ENCODE measurements around the gene DCHS2.

Gene DCHS2

DNA sequence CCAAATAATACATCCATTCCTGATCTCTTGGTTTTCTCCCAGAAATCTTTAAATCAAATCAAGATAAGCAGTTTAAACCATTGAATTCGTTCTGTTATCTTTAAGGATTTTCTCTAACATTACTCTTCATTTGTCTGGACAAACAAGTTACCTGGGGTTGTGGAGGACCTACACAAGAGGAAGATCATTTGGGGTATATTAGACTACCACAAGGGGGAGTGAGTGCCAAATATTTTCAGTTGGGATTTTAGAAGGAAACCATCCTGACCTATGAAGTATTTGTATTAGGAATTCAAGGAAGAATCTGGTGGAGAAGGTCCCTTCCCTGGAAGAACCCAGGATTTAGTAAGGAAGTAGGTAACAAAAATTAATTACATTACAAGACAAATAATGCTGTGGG lies 12.0 kb upstream of the DCHS2 start:
- Histone ChIP-seq H3K9me3 (ENCODE audit: control insufficient read depth, insufficient read depth, low read length) (no peaks in the 10 kb centered on the region), H3K36me3 (ENCODE audit: insufficient read depth, low read length) (no peaks in the 10 kb centered on the region), H3K9ac (ENCODE audit: low read depth, low read length) (no peak overlapping the region)

GRCh38 chr4:154502111-154502510 lies 10.5 kb upstream of the DCHS2 start:
- Histone ChIP-seq H3K9ac (ENCODE audit: low read depth, low read length) (no peak overlapping the region), H3K4me1 (ENCODE audit: insufficient read depth, low read length) (no peaks in the 10 kb centered on the region), H3K36me3 (ENCODE audit: insufficient read depth, low read length) (no peaks in the 10 kb centered on the region), H3K9me3 (ENCODE audit: control insufficient read depth, insufficient read depth, low read length) (no peaks in the 10 kb centered on the region)

More for the DNA sequence above, 12.0 kb upstream of the DCHS2 start:
- no peaks in the 10 kb centered on the region for H3K4me1 ChIP-seq (ENCODE audit: insufficient read depth, low read length)

DNA sequence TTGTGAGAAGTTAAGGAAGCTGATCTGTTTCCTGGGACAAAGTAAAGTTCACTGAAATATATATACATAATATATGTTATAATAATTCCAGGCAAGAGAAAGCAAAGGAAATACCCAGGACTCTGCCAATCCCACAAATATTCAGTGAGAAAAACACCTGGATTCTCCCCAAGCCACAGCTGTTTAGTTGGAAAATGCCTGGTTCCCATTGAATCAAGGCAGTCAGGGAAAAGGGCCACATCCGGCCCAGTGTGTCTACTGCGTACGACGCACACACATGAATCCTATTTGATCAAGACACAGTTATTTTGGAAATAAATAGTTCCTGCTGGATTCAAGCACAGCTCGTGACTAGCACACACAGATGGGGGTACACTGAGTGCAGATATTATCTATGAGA lies 6.3 kb upstream of the DCHS2 start:
- Histone ChIP-seq H3K9ac (ENCODE audit: low read depth, low read length) (no peak overlapping the region), H3K9me3 (ENCODE audit: control insufficient read depth, insufficient read depth, low read length) (no peaks in the 10 kb centered on the region), H3K4me1 (ENCODE audit: insufficient read depth, low read length) (no peaks in the 10 kb centered on the region), H3K36me3 (ENCODE audit: insufficient read depth, low read length) (no peaks in the 10 kb centered on the region)

- H3K9me3 ChIP-seq (ENCODE audit: control insufficient read depth, insufficient read depth, low read length), result no peaks in the 10 kb centered on the region
- no peak overlapping the region for H3K9ac ChIP-seq (ENCODE audit: low read depth, low read length)
- H3K4me1 ChIP-seq (ENCODE audit: insufficient read depth, low read length), result no peaks in the 10 kb centered on the region
- no peaks in the 10 kb centered on the region for H3K36me3 ChIP-seq (ENCODE audit: insufficient read depth, low read length)
Observed at GRCh38 chr4:154495867-154496266, 4.3 kb upstream of the DCHS2 start.

DNA sequence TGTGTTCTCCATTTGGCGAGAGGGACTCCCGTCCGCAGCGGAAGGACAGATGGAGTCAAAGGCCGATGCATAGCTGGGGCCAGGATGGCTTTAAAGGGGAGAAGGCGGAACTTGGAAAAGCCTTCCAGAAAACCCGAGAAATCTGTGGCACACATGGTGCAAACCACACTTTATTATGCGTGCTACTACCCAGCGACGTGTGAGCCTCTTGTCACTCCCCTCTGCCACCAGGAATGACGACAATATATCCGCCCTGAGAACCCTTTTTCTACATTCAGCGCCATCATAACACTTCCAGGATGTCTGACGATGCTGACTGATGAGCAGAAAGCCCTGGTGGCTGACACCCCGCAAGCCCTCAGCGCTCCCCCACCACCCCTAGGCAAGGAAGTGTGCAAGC lies 689 bp upstream of the DCHS2 start:
- no peaks in the 10 kb centered on the region for H3K4me1 ChIP-seq (ENCODE audit: insufficient read depth, low read length)
- H3K9ac ChIP-seq (ENCODE audit: low read depth, low read length), result peak overlapping the region; percentile 61; the same call in 1 of the 2 replicates
- H3K9me3 ChIP-seq (ENCODE audit: control insufficient read depth, insufficient read depth, low read length), result no peaks in the 10 kb centered on the region
- no peaks in the 10 kb centered on the region for H3K36me3 ChIP-seq (ENCODE audit: insufficient read depth, low read length)

DNA sequence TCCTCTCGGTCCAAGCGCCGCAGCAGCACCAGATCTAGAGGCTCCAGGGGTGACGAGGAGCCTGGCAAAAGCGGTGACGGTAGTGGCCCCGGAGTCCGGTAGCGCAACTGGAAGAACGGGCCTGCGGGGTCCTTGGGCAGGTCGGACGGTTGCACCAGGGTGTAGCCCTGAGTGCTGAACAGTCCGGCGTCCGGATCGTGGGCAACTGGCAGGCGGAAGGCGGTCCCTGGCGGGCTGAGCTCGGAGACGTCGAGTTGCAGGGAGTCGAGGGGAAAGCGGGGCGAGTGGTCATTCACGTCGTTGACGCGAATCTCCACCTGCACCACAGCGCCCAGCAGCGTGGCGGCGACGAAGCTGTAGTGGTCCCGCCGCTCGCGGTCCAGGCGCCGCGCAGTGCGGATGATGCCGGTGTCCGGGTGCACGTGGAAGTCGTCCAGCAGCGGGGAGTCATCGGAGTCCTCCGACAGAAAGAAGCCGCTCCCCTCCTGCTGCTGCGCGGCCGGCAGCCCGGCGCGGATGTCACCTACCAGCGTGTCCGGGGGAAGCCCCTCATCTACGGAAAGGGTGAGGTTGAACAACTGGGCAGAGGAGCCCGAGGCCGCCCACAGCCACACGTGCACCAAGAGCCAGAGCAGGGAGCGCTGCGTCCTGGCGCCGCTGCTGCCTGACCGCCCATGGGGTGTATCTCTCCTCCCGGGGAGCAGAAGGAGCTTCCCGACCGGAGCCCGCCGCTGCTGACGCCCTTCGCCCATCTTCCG lies 837 bp downstream of the DCHS2 start:
- no peaks in the 10 kb centered on the region for H3K36me3 ChIP-seq (ENCODE audit: insufficient read depth, low read length)
- H3K9ac ChIP-seq (ENCODE audit: low read depth, low read length), result peak overlapping the region; percentile 61
- no peaks in the 10 kb centered on the region for H3K9me3 ChIP-seq (ENCODE audit: control insufficient read depth, insufficient read depth, low read length)
- no peaks in the 10 kb centered on the region for H3K4me1 ChIP-seq (ENCODE audit: insufficient read depth, low read length)

GRCh38 chr4:154490234-154490582 lies 1.4 kb downstream of the DCHS2 start:
- H3K36me3 ChIP-seq (ENCODE audit: insufficient read depth, low read length), result no peaks in the 10 kb centered on the region
- peak overlapping the region; percentile 61; the same call in 1 of the 2 replicates for H3K9ac ChIP-seq (ENCODE audit: low read depth, low read length)
- no peaks in the 10 kb centered on the region for H3K4me1 ChIP-seq (ENCODE audit: insufficient read depth, low read length)

GRCh38 chr4:154489558-154490233 lies 1.9 kb downstream of the DCHS2 start:
- H3K9ac ChIP-seq (ENCODE audit: low read depth, low read length), result peak overlapping the region; percentile 61; the same call in 1 of the 2 replicates
- no peaks in the 10 kb centered on the region for H3K4me1 ChIP-seq (ENCODE audit: insufficient read depth, low read length)
- no peaks in the 10 kb centered on the region for H3K36me3 ChIP-seq (ENCODE audit: insufficient read depth, low read length)
- H3K9me3 ChIP-seq (ENCODE audit: control insufficient read depth, insufficient read depth, low read length), result no peaks in the 10 kb centered on the region

More at GRCh38 chr4:154490234-154490582, 1.4 kb downstream of the DCHS2 start:
- no peaks in the 10 kb centered on the region for H3K9me3 ChIP-seq (ENCODE audit: control insufficient read depth, insufficient read depth, low read length)

DNA sequence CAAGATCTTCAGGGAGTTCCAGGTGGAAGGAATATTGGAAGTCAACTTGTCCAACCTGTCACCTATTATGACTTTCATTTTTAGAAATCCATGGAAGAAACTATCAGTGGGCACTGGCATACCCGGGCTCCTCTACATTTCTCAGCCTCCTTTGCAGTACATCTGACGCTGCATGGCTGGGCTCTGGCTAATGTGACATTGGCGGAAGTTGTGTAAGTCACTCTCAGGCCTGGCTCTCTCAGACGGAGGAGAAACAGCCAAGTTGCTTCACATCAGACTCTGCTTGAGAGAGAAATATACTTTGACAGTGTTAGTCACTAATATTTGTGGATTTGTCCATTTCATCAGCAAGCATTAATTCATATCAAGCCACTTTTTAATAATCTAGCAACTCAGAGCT lies 4.5 kb downstream of the DCHS2 start:
- Histone ChIP-seq H3K36me3 (ENCODE audit: insufficient read depth, low read length) (no peaks in the 10 kb centered on the region), H3K9ac (ENCODE audit: low read depth, low read length) (no peak overlapping the region), H3K9me3 (ENCODE audit: control insufficient read depth, insufficient read depth, low read length) (no peaks in the 10 kb centered on the region), H3K4me1 (ENCODE audit: insufficient read depth, low read length) (no peaks in the 10 kb centered on the region)

DNA sequence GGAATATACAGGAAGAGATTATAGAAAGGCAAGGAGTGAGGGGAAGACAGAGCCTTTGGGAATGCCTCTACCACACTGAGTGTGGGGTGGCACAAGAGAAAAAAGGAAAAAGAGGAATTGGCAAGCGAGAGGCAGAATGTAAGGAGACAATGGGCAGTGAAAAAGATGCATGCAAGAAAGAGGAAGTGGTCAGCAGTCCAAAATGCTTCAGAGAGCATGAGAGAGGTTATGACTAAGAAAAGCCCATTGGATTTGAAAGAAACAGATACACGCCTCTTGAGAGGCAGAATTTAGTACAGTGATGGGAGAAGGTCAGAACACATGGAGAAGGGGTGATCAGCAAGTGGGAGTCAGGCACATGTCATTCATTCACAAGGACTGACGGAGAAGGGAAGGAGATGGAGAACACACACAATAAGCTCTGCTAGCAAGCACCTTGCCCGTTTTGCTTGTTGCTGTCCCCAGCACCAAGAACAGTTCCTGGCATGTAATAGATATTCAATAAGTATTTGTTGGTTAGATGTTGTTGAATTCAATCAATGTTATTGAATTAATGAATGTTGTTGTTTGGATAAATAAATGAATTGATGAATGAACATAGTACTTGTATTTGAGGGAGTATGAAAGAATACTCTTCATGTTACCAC lies 6.3 kb downstream of the DCHS2 start:
- H3K36me3 ChIP-seq (ENCODE audit: insufficient read depth, low read length), result no peaks in the 10 kb centered on the region
- H3K4me1 ChIP-seq (ENCODE audit: insufficient read depth, low read length), result no peaks in the 10 kb centered on the region
- no peaks in the 10 kb centered on the region for H3K9me3 ChIP-seq (ENCODE audit: control insufficient read depth, insufficient read depth, low read length)
- no peak overlapping the region for H3K9ac ChIP-seq (ENCODE audit: low read depth, low read length)

GRCh38 chr4:154478547-154478946 lies 13.1 kb downstream of the DCHS2 start:
- Histone ChIP-seq H3K36me3 (ENCODE audit: insufficient read depth, low read length) (no peaks in the 10 kb centered on the region), H3K4me1 (ENCODE audit: insufficient read depth, low read length) (no peaks in the 10 kb centered on the region), H3K9ac (ENCODE audit: low read depth, low read length) (no peak overlapping the region), H3K9me3 (ENCODE audit: control insufficient read depth, insufficient read depth, low read length) (no peaks in the 10 kb centered on the region)

- no peaks in the 10 kb centered on the region for H3K4me1 ChIP-seq (ENCODE audit: insufficient read depth, low read length)
- no peak overlapping the region for H3K9ac ChIP-seq (ENCODE audit: low read depth, low read length)
- no peaks in the 10 kb centered on the region for H3K9me3 ChIP-seq (ENCODE audit: control insufficient read depth, insufficient read depth, low read length)
- no peaks in the 10 kb centered on the region for H3K36me3 ChIP-seq (ENCODE audit: insufficient read depth, low read length)
Observed at GRCh38 chr4:154478128-154478527, 13.5 kb downstream of the DCHS2 start.

GRCh38 chr4:154476232-154476631 lies 15.4 kb downstream of the DCHS2 start:
- H3K36me3 ChIP-seq (ENCODE audit: insufficient read depth, low read length), result no peaks in the 10 kb centered on the region
- no peaks in the 10 kb centered on the region for H3K4me1 ChIP-seq (ENCODE audit: insufficient read depth, low read length)
- H3K9me3 ChIP-seq (ENCODE audit: control insufficient read depth, insufficient read depth, low read length), result no peaks in the 10 kb centered on the region
- H3K9ac ChIP-seq (ENCODE audit: low read depth, low read length), result no peak overlapping the region

GRCh38 chr4:154475820-154476219 lies 15.8 kb downstream of the DCHS2 start:
- H3K9ac ChIP-seq (ENCODE audit: low read depth, low read length), result no peak overlapping the region
- no peaks in the 10 kb centered on the region for H3K9me3 ChIP-seq (ENCODE audit: control insufficient read depth, insufficient read depth, low read length)
- no peaks in the 10 kb centered on the region for H3K36me3 ChIP-seq (ENCODE audit: insufficient read depth, low read length)
- no peaks in the 10 kb centered on the region for H3K4me1 ChIP-seq (ENCODE audit: insufficient read depth, low read length)

DNA sequence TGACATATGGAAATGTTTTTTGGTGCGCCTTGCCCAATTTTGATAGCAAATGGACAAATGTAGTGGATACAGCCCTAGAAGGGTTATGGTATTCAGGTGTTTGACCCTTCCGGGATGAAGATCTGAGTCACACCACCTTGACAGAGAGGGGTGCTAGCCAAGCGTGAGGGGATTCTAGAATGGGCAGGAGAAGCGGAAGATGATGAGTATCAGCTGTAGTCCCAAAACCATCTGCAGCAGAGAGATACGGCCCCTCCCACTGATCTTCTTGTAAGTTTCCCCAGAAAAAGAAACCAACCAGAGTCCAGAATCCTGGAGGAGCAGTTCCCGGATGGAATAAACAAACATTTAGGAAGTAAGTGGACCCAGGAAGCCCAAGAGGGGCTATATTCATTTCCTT lies 18.1 kb downstream of the DCHS2 start:
- Histone ChIP-seq H3K36me3 (ENCODE audit: insufficient read depth, low read length) (no peaks in the 10 kb centered on the region), H3K9ac (ENCODE audit: low read depth, low read length) (no peak overlapping the region), H3K9me3 (ENCODE audit: control insufficient read depth, insufficient read depth, low read length) (no peaks in the 10 kb centered on the region), H3K4me1 (ENCODE audit: insufficient read depth, low read length) (no peaks in the 10 kb centered on the region)
